Measurements from ENCODE around the gene SLC5A10.
"Not testable (repeated sequence)": the region's sequence is repeated elsewhere in the genome, so short reads cannot be mapped to it uniquely, and the experiment has no call there.

SLC5A10 gene

DNA sequence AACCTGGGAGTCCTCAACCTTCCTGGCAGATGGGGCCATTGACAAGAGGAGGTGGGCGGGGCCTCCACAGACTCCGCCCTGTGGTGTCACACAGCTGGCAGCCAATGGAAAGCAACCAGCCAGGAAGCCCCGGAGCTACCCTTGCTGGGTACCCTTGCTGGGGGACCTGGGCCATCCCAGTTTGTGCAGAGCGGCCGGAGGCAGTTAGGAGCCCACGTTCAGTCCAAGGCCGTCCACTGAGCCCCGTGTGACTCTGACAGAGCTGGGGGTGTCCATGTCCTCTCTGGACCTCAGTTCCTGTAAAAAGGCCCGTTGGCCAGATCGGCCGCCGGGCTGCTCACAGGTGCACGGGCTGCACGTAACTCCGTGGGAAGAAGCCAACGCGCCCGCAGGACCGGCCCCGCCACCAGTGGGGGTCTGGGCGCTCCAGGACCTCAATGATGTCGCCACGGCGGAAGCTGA, 69.7 kb downstream of the SLC5A10 start:
- TF ChIP-seq, protein P1, sequence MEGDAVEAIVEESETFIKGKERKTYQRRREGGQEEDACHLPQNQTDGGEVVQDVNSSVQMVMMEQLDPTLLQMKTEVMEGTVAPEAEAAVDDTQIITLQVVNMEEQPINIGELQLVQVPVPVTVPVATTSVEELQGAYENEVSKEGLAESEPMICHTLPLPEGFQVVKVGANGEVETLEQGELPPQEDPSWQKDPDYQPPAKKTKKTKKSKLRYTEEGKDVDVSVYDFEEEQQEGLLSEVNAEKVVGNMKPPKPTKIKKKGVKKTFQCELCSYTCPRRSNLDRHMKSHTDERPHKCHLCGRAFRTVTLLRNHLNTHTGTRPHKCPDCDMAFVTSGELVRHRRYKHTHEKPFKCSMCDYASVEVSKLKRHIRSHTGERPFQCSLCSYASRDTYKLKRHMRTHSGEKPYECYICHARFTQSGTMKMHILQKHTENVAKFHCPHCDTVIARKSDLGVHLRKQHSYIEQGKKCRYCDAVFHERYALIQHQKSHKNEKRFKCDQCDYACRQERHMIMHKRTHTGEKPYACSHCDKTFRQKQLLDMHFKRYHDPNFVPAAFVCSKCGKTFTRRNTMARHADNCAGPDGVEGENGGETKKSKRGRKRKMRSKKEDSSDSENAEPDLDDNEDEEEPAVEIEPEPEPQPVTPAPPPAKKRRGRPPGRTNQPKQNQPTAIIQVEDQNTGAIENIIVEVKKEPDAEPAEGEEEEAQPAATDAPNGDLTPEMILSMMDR (IDR thresholded peaks at IDR 0.05) = no peak
- TF ChIP-seq ZFX (IDR thresholded peaks at IDR 0.05; ENCODE audit: borderline replicate concordance) = no peak
- H3K27ac ChIP-seq = no peak overlapping the region

DNA sequence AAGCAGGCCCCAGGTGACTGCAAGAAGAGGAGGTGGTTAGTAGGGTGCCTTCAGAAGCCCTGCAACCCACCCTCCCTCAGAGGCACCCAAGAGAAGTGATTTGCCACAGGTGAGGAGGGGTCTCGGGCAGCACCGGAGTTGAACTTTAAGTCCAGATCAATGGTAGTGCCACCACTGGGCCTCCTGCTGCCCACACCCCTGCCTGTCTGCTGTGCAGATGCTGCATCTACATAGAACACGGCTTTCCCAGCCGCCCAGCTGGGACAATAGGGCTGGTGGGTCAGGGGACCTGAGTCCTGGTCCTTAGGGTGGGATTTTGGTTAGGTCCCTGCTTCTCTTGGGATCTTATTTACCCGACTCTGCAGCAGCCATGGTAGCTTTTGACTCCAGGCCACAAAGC, 70.2 kb downstream of the SLC5A10 start:
- H3K27ac ChIP-seq = no peak overlapping the region
- TF ChIP-seq, protein P1 (IDR thresholded peaks at IDR 0.05) = no peak
- TF ChIP-seq ZFX (IDR thresholded peaks at IDR 0.05; ENCODE audit: borderline replicate concordance) = no peak

DNA sequence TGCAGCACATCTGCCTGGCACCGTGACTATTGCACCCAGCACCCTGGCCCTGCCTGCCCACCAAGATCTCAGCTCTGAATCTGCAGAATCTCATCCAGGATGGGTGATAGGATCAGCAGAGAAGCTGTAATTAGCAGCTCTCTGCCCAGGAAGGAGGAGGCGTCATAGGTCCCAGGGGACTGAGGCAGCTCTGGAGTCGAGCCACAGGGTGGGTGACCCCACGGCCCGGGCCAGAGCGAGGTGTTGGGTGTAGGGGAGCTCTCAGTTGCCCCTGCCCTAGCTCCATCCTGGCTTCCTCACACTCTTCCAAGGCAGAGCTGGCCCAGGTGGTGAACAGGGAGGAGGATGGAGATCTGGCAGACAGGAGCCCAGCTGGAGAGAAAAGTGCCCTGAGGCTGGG, 70.8 kb downstream of the SLC5A10 start:
- TF ChIP-seq, protein P1 (IDR thresholded peaks at IDR 0.05) = no peak
- TF ChIP-seq ZFX (IDR thresholded peaks at IDR 0.05; ENCODE audit: borderline replicate concordance) = no peak
- H3K27ac ChIP-seq = no peak overlapping the region

DNA sequence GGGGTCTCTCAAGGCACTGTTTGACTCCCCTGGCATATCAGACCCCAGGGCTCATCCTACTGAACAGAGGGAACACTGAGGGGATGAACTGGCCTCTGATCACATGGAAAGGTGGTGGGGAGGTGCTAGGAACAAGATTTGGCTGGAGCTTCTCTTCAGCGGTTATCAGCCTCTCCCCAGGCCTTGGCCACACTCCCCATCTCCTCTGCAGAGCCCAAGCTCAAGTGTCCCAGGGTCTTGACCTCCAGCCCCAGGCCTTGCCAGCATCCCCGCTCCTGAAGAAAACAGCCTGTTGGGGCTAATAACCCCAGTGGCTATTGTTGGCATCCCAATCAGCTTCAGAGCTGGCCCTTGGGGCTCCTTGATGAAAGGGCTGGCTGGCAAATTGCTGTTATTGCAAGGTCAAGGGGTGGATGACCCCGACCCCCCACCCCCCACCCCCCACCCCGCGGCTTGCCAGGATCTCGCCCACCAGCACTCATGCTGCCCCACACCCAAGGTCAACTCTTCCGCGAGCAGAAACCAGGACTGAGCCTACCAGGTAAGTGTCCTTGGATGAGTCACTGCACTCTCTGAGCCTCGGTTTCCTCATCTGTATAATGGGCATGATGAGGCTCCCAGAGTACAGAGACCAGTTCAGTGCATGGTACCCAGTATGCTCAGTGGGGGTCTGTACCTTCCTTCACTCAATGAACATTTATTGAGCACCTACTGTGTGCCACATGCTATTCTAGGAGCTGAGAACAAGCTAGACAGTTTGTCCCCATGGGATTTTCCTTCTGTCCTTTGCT, 71.4 kb downstream of the SLC5A10 start:
- TF ChIP-seq, protein P1 (IDR thresholded peaks at IDR 0.05) = no peak
- no peak for TF ChIP-seq ZFX (IDR thresholded peaks at IDR 0.05; ENCODE audit: borderline replicate concordance)
- H3K27ac ChIP-seq = no peak overlapping the region

DNA sequence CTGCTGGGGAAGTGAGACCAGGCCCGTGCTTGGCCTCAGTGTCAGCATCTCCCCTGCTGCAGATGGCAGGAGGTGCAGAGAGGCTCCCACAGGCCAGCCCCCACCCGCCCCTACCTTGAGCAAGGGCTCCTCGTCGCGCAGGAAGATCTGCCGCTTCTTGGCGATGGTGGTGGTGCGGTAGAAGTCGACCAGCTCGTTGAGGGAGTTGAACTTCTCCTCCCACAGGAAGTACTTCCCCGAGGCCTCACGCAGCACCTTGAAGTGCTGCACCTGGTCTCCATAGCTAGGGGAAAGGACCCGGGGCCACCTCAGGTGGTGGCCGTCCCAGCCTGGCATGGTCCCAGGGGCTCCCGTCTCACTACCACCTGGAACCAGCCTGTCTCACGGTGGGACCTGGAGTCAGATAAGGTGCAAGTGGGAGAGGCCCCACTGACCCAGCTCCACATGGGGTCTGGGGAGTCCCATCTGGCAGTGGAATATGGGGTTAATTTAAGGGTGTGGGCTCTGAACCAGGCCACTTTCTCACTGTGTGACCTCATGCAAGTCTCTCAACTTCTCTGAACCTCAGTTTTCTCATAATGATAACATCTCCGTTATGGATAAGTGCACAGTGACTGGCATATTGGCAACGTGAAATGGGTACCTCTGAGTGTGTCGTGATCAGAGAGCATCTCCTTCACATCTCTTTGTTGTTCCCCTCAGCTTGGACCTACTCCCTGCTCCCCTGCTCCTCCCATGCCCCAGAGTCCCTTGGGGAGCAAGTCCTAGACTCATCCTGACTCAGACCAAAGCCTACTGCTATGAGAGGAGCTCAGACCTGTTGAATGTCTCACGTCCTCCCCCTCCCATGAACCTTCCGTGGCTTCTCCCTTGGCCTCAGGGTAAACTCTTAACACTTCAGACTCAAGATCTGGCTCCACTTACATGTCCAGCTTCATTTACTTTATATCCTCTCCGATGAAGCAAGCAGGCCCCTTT, 72.4 kb downstream of the SLC5A10 start:
- TF ChIP-seq ZFX (IDR thresholded peaks at IDR 0.05; ENCODE audit: borderline replicate concordance) = no peak
- TF ChIP-seq, protein P1 (IDR thresholded peaks at IDR 0.05) = no peak
- no peak overlapping the region for H3K27ac ChIP-seq

DNA sequence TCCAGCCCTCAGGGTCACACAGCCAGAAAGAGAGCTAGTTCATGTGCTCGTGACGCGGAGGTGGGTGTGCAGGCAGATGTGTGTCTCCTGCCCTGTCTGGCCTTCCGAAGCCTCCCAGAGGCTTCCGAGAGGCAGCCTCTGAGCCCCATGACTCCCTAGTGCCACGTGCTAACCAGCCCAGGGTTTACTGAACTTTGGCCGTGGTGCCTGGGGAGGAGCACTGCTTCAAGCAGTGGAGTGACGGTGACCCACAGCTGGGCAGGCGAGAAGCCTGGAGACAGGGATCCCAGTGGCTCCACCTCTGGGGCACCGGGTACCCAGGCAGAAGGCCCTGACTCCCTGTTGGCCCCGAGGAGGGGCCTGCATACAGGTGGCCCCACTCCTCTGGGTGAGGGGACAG, 76.7 kb downstream of the SLC5A10 start:
- not testable (repeated sequence) for H3K27ac ChIP-seq

DNA sequence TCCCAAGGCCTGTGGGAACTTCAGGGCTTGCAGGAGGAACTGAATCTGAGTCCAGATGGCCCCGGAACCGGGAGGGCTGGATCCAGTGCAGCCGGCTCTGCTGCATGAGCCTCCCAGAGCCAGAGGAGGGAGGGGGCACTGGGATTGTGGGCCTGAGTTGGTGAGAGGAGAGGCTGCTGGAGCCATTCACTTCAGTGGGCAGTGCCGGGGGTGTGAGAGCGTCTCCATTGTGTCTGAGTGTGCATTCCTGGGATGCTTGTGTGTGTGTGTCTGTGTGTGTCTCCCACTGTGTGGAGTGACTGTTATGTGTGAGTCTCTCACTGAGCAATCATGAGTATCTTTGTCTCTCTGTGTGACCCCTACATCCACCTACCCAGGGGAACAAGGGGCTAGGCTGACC, 77.8 kb downstream of the SLC5A10 start:
- not testable (repeated sequence) for H3K27ac ChIP-seq

DNA sequence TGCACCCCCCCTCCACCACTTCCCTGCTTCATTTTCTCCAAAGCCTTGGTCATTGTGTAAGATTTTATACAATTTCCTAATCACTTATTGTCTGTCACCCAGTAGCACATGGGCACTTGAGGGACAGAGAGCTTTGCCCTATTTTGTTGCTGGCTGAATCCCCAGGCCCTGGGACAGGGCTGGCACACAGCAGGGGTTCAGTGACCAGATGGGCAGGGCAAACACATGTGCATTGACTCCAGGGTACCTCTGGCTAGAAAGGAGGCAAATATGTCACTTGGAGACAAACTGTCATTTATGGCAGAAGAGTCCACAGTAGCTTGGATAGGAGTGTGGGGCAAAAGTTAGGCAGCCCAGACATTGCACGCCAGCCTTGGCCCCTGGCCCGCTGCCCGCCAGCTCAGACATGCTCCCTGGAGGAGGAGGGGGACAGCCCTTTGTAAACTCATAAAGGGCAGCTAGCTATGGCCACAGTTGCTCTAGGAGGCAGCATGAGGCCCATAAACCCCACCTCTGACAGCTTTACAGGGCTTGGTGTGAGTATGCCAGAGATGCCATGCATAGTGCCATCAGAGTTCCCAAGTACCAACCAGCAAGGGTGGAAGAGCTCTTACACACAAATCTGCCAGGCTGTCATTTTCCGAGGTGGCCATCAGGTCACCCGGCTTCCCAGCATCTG, 78.9 kb downstream of the SLC5A10 start:
- H3K27ac ChIP-seq = not testable (repeated sequence)

DNA sequence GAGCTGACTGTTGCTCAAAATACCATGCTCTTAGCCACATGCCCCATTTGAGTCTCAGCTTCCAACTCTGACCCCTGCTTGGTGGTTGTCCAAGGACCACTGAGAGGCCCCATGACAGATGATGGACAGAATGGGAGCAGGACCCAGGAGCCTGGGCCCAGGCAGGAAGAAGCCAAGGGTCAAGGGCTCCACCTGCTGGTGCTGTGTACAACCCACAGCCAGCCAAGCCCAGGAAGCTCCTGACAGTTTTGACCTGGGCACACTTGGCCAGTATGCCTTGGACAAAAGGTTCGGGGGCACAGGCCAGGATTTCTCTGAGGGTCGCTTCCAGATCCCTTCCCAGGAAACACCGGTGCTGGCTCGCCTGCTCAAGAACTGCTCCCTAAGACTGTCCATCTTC, 79.8 kb downstream of the SLC5A10 start:
- H3K27ac ChIP-seq = not testable (repeated sequence)

DNA sequence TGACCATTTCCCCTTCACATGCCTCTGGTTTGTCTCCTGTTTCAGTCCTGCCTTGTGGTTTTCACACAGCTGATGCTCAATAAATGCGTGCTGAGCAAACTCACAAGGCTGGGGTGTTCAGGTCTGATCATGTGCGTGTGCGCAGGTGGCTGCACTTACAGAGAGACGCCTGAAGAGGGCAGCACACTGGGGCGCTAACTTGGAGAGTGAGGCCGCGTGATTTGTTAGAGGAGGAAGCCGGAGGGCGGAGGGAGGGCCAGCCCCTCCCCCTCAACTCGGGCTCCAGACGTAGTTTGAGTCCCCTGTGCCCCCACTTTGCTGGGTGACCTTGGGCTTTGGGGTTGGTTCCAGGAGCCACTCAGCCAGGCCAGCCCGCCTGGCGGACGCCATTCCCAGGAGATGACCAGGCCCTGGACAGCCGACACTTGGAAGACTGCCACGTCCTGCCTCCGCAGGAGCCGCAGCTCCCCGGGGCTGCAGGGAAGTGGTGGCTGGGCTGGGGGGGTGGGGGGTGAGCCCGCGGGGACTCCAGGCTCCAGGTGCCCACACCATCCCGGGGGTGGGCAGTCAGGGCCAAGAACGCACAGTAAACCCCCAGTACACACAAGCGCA, 80.5 kb downstream of the SLC5A10 start:
- H3K27ac ChIP-seq = not testable (repeated sequence)

DNA sequence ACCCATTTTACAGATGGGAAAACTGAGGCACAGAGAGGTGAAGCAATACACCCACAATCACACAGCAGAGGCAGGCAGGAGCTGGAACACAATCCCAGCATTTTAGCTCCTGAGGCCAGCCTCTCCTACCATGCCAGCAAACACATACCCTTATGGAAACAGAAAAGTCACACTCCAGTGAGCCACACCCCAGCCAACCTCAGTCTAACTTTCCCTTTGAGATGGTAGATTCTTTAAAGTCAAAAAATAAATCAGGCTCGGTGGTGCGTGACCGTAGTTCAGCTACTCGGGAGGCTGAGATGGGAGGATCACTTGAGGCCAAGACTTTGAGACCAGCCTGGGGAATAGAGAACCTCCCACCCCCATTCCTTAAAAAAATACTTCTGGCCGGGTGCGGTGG, 84.2 kb downstream of the SLC5A10 start:
- H3K27ac ChIP-seq = not testable (repeated sequence)

DNA sequence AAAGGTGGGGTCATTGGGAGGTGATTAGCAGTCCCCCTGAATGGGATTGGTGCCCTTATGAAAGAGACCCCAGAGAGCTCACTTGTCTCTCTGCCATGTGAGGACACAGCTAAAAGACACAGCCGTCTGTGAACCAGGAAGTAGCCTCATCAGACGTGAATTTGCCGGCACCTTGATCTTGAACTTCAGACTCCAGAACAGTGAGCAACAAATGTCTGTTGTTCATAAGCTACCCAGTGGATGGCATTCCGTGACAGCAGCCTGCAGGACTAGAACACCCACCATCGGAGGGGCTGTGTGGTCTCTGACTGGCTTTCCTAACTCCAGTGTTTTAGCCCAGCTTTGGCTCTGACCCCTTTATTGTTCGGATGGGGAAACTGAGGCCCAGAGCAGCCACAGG, 85.6 kb downstream of the SLC5A10 start:
- H3K27ac ChIP-seq = not testable (repeated sequence)

DNA sequence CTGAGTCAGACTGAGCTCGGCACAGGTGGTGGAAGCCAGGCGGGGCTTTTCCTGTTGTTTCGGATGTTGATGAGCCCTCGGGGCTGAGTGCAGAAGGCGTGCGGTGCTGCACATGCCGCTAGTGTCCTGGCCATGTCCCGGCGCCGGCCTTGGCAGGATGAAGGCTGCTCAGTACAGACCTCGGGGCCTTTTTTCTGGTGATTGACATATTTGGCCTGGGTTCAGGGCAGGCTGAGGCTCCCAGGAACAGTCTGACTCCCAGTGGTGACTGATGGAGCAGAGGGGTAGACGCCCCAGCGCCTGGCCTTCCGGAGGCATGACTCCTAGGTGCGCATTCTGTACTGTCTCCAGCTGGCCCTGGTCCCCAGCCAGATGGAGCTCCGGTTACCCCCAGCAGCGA, 86.0 kb downstream of the SLC5A10 start:
- not testable (repeated sequence) for H3K27ac ChIP-seq
